HG03520 (cell line): Measurements from ENCODE around the gene GFOD1.
A peak's percentile ranks its signal among the peaks of the same experiment; 100 is the strongest.
"Not testable (repeated sequence)": the region's sequence is repeated elsewhere in the genome, so short reads cannot be mapped to it uniquely, and the experiment has no call there.

Experiments used
- ATAC-seq: cut with Tn5 transposase; IDR thresholded peaks from one replicate; pipeline ENCODE4 v1.9.1; 2021; ENCODE audit warnings: mild to moderate bottlenecking, moderate library complexity; ENCODE audit not compliant: unreplicated experiment

Gene GFOD1

GRCh38 chr6:13445744-13446115 is 41.7 kb downstream of the GFOD1 start:
- ATAC-seq = no peak

GRCh38 chr6:13445005-13445743 is 42.2 kb downstream of the GFOD1 start:
- no peak for ATAC-seq

GRCh38 chr6:13444604-13445003 is 42.8 kb downstream of the GFOD1 start:
- ATAC-seq = no peak

GRCh38 chr6:13443978-13444377 is 43.4 kb downstream of the GFOD1 start:
- ATAC-seq = not testable (repeated sequence)

- no peak for ATAC-seq
Observed at GRCh38 chr6:13441778-13442177, 45.6 kb downstream of the GFOD1 start.

GRCh38 chr6:13439644-13440043 is 47.8 kb downstream of the GFOD1 start:
- ATAC-seq = no peak

- no peak for ATAC-seq
Observed at GRCh38 chr6:13438126-13438525, 49.3 kb downstream of the GFOD1 start.

GRCh38 chr6:13437218-13437996 is 50.0 kb downstream of the GFOD1 start:
- ATAC-seq = no peak

- no peak for ATAC-seq
Observed at GRCh38 chr6:13436399-13437217, 50.8 kb downstream of the GFOD1 start.

GRCh38 chr6:13435477-13436246 is 51.7 kb downstream of the GFOD1 start:
- ATAC-seq = no peak

GRCh38 chr6:13434777-13435176 is 52.6 kb downstream of the GFOD1 start:
- ATAC-seq = no peak

GRCh38 chr6:13434135-13434775 is 53.1 kb downstream of the GFOD1 start:
- not testable (repeated sequence) for ATAC-seq

GRCh38 chr6:13433709-13434121 is 53.7 kb downstream of the GFOD1 start:
- ATAC-seq = no peak

- no peak for ATAC-seq
Observed at GRCh38 chr6:13432526-13433184, 54.7 kb downstream of the GFOD1 start.

GRCh38 chr6:13431861-13432465 is 55.4 kb downstream of the GFOD1 start:
- ATAC-seq = no peak

- ATAC-seq = no peak
Observed at GRCh38 chr6:13431059-13431656, 56.2 kb downstream of the GFOD1 start.

GRCh38 chr6:13429406-13429753 is 58.0 kb downstream of the GFOD1 start:
- ATAC-seq = no peak

- ATAC-seq = peak; percentile 15
Observed at GRCh38 chr6:13428583-13429405, 58.6 kb downstream of the GFOD1 start.
